Activated naive CD8-positive, alpha-beta T cell treated with anti-CD3 and anti-CD28 coated beads, Interleukin-2, amount 10 ng/mL, durations not matched to agents 7 days and 5 days (primary cell): Measurements from ENCODE around the gene SCP2. TPM values are rescaled to one million over a fixed set of nuclear protein-coding genes. Genes with fewer than 3 reads are reported as not detected.
"Not testable (repeated sequence)": the region's sequence is repeated elsewhere in the genome, so short reads cannot be mapped to it uniquely, and the experiment has no call there.

ENCODE experiments used
- ATAC-seq: fragments of 150-1000 bp; cut with Tn5 transposase; one replicate; pipeline ENCODE4 v1.10.0; 2021; ENCODE audit warnings: low read depth, moderate library complexity
- POLR2A ChIA-PET: fragments of 350-600 bp; sonication (Branson Sonifier 250); formaldehyde crosslinking; loops from one replicate; lab custom pipeline; 2021; ENCODE audit warnings: antibody characterized with exemption; lab: Charles Lee
- DNase-seq: peaks from one replicate; pipeline ENCODE4 v3.0.0; 2021
- H3K27ac Mint-ChIP-seq: one replicate; pipeline ENCODE4 v1.8.0; 2022; ENCODE audit warnings: mild to moderate bottlenecking, mixed read lengths
- H3K27me3 Mint-ChIP-seq: one replicate; pipeline ENCODE4 v1.8.0; 2022; ENCODE audit warnings: mild to moderate bottlenecking, moderate library complexity, mixed read lengths
- H3K36me3 Mint-ChIP-seq: one replicate; pipeline ENCODE4 v1.8.0; 2021; ENCODE audit warnings: mild to moderate bottlenecking, mixed read lengths
- H3K4me1 Mint-ChIP-seq: one replicate; pipeline ENCODE4 v1.8.0; 2021; ENCODE audit warnings: mixed read lengths
- H3K4me3 Mint-ChIP-seq: one replicate; pipeline ENCODE4 v1.8.0; 2022; ENCODE audit warnings: mild to moderate bottlenecking, moderate library complexity, mixed read lengths
- H3K9me3 Mint-ChIP-seq: one replicate; pipeline ENCODE4 v1.8.0; 2021; ENCODE audit warnings: mixed read lengths
- total RNA-seq, 2 experiments: library from RNA; stranded (reverse); gene quantifications; one replicate each; pipeline ENCODE4 v1.2.3, GENCODE V29; 2021

The SCP2 gene
- total RNA-seq, 2 experiments from 2014 or later, result 81.0 to 81.6 TPM

DNA sequence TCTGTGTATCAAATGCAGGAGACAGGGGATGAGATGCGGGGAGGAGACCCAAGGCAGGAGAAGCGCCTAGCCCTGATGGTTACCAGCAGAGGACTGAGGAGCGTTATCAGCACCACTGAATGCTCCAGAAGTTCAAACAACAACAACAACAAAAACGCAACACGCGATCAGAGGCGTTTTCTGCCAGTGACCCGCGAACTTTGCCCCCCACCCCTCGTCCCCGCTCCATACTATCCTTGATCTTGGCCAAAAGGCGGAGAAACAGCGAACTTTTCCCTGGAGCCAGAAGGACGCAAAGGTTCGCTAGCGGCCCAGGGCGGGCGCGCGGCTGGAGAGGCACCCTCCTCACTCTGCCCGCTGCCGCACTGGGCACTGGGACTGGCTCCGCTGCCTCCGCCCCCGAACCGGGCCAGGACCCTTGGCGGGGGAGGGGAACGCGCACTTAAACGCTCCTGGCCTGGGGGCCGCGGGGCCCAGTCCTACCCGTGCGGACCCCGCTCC, 6.2 kb upstream of the SCP2 start:
- DNase-seq, result no peak
- Mint-ChIP-seq H3K4me3 (peak overlapping the region; percentile 85), H3K9me3 (no peaks in the 10 kb centered on the region), H3K4me1 (peaks cover 17% of the 10 kb centered on the region), H3K27ac (no peak overlapping the region), H3K27me3 (peaks cover 3% of the 10 kb centered on the region), H3K36me3 (no peaks in the 10 kb centered on the region)
- POLR2A ChIA-PET, result interaction anchor here (1.0 to 1.3 kb wide), 2 partner anchors 78 to 93 kb away, joined by 4 to 5 read pairs; partner anchors contain the start of gene ZYG11A
- ATAC-seq, result no peak

DNA sequence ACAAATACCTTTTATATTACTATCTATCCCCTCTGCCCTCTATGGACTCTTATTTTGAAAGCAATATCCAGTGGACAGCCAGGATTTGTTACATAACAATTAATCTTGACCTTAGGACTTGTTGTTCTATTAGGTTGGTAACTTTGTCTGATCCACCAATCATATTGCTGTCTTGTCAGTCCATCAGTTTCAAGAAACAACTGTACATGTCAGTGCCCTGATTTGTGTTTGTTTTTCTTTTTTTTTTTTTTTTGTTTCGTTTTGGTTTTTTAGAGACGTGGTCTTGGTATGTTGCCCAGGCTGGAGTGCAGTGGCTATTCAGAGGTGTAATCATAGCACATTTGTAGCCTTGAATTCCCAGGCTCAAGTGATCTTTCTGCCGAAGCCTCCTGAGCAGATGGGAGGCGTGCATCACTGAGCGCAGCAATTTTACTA, 1.5 kb upstream of the SCP2 start:
- H3K4me1 Mint-ChIP-seq, result peaks cover 13% of the 10 kb centered on the region
- H3K9me3 Mint-ChIP-seq, result no peaks in the 10 kb centered on the region
- no peaks in the 10 kb centered on the region for H3K36me3 Mint-ChIP-seq
- ATAC-seq (no peak), DNase-seq (no peak)
- peaks cover 5% of the 10 kb centered on the region for H3K27me3 Mint-ChIP-seq
- no peak overlapping the region for H3K27ac Mint-ChIP-seq
- H3K4me3 Mint-ChIP-seq, result no peak overlapping the region
- POLR2A ChIA-PET, result no interaction called here

DNA sequence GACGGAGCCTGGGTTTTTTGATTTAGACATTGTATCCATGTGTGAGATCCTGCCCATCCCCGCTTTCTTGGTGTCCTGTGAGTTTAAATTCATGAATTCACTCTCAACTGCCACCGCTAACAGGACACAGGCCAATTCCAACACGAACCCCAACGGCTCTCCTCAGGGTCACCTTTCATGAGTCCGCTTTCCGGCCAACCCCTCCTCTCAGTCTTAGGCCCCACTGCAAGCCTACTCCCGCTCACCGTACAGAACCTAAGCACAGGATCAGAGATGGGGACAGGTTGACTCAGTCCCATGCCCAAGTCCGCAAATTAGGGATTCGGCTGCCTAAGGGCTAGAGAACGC, 238 bp upstream of the SCP2 start:
- Mint-ChIP-seq H3K27ac (peak overlapping the region; percentile 62), H3K9me3 (no peaks in the 10 kb centered on the region), H3K27me3 (peaks cover 5% of the 10 kb centered on the region), H3K36me3 (no peaks in the 10 kb centered on the region), H3K4me3 (peak overlapping the region; percentile 83), H3K4me1 (peaks cover 12% of the 10 kb centered on the region)
- POLR2A ChIA-PET, result no interaction called here
- ATAC-seq, result no peak
- DNase-seq, result no peak

GRCh38 chr1:52928015-52928404, 934 bp downstream of the SCP2 start:
- no peak for DNase-seq
- POLR2A ChIA-PET, result no interaction called here
- H3K27me3 Mint-ChIP-seq, result peaks cover 5% of the 10 kb centered on the region
- peak overlapping the region; percentile 83 for H3K4me3 Mint-ChIP-seq
- no peaks in the 10 kb centered on the region for H3K9me3 Mint-ChIP-seq
- peak overlapping the region; percentile 67 for H3K27ac Mint-ChIP-seq
- ATAC-seq, result peak; percentile 14
- H3K4me1 Mint-ChIP-seq, result peaks cover 12% of the 10 kb centered on the region
- H3K36me3 Mint-ChIP-seq, result no peaks in the 10 kb centered on the region

DNA sequence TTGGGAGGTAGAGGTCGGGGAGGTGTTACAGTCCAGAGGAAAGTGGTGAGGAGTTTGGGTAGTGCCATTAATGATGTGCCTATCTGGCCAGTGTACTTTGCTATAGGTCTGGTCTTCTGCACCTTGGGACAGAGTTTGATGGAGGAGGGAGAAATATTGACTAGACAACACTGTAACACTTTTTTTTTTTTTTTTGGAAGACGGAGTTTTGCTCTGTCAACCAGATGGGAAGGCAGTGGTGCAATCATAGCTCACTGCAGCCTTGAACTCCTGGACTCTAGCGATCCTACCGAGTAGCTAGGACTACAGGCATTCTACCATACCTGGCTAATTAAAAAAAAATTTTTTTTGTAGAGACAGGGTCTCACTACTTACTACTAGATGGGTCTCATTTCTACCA, 1.9 kb downstream of the SCP2 start:
- H3K9me3 Mint-ChIP-seq, result no peaks in the 10 kb centered on the region
- no peak overlapping the region for H3K4me3 Mint-ChIP-seq
- no peak for DNase-seq
- no peaks in the 10 kb centered on the region for H3K36me3 Mint-ChIP-seq
- H3K27me3 Mint-ChIP-seq, result peaks cover 5% of the 10 kb centered on the region
- H3K4me1 Mint-ChIP-seq, result peaks cover 12% of the 10 kb centered on the region
- no peak for ATAC-seq
- no peak overlapping the region for H3K27ac Mint-ChIP-seq
- POLR2A ChIA-PET, result no interaction called here

- no peak for DNase-seq
- no peak for ATAC-seq
- Mint-ChIP-seq H3K9me3 (no peaks in the 10 kb centered on the region), H3K27me3 (no peaks in the 10 kb centered on the region), H3K4me1 (no peaks in the 10 kb centered on the region), H3K4me3 (no peak overlapping the region), H3K36me3 (no peaks in the 10 kb centered on the region), H3K27ac (no peak overlapping the region)
- POLR2A ChIA-PET, result no interaction called here
These were observed 10.5 kb downstream of the SCP2 start for GRCh38 chr1:52937433-52938182.

- ATAC-seq (no peak), DNase-seq (no peak)
- no peaks in the 10 kb centered on the region for H3K4me1 Mint-ChIP-seq
- no peak overlapping the region for H3K27ac Mint-ChIP-seq
- H3K4me3 Mint-ChIP-seq, result no peak overlapping the region
- H3K9me3 Mint-ChIP-seq, result no peaks in the 10 kb centered on the region
- no peaks in the 10 kb centered on the region for H3K27me3 Mint-ChIP-seq
- POLR2A ChIA-PET, result no interaction called here
- no peaks in the 10 kb centered on the region for H3K36me3 Mint-ChIP-seq
These were observed 11.0 kb downstream of the SCP2 start for GRCh38 chr1:52938183-52938451.

DNA sequence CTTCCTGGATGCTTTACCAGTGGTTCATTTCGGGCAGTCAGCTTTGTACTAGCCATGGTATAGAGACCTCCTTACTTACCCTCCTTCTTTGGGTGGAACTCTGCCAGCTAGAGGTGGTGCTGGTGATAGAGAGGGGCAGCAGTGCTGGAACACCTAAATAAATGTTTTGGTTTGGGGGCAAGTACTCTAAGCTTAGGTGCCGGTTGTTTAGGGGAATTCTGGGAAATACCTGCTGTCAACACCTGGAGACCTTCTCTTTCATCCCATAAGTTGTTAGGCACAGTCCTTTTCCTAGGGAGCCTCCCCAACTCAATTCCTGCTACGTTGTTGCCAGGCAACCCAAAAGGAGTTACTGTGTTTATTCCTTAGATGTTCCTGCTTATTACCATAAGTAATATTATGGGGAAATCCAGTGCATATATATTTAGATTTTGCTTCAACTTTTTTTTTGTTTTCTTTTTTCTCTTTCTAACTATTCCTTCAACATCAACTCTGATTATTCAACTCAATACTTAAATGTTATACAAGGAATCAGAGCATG, 16.9 kb downstream of the SCP2 start:
- ATAC-seq (no peak), DNase-seq (no peak)
- Mint-ChIP-seq H3K4me1 (no peaks in the 10 kb centered on the region), H3K4me3 (no peak overlapping the region), H3K27ac (no peak overlapping the region), H3K27me3 (no peaks in the 10 kb centered on the region), H3K36me3 (no peaks in the 10 kb centered on the region), H3K9me3 (no peaks in the 10 kb centered on the region)
- POLR2A ChIA-PET, result no interaction called here

DNA sequence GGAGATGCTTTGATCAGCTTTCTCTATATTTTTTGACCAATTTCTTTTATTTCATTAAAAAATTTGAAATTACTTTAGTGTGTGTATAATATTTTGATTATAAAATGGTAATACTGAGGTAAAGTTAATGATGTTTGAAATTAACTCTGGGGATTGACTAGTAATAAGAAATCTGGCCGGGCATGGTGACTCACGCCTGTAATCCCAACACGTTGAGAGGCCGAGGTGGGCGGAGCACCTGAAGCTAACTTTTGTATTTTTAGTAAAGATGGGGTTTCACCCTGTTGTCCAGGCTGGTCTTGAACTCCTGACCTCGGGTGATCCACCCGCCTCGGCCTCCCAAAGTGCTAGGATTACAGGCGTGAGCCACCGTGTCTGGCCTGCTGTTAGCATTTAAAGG, 17.5 kb downstream of the SCP2 start:
- Mint-ChIP-seq H3K27me3 (no peaks in the 10 kb centered on the region), H3K36me3 (peaks cover 4% of the 10 kb centered on the region), H3K4me1 (no peaks in the 10 kb centered on the region), H3K4me3 (no peak overlapping the region), H3K27ac (no peak overlapping the region), H3K9me3 (no peaks in the 10 kb centered on the region)
- ATAC-seq, result no peak
- no peak for DNase-seq
- POLR2A ChIA-PET, result no interaction called here

GRCh38 chr1:52947490-52947889, 20.4 kb downstream of the SCP2 start:
- no peak overlapping the region for H3K4me3 Mint-ChIP-seq
- no peak for ATAC-seq
- H3K27ac Mint-ChIP-seq, result no peak overlapping the region

DNA sequence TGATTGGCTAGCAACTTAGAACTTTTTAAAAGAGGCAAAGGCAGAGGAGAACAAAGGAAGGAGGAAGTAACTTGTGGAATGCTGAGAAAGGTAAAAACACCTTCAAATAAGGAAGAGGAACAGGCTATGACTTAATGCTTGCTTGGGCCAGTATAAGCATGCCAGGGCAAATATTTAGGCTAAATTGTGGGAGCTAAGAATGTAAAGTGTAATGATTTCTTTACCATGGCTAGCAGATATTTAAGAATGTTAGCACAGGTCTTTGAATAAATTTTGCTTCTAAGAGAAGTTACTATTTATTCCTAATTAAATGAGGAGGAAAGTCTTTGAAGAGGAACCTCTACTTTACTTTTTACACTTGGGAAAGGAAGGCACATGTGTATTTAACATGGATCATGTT, 22.5 kb downstream of the SCP2 start:
- H3K4me1 Mint-ChIP-seq, H3K27me3 Mint-ChIP-seq, H3K4me3 Mint-ChIP-seq, ATAC-seq, H3K27ac Mint-ChIP-seq, H3K9me3 Mint-ChIP-seq, DNase-seq, POLR2A ChIA-PET: not testable (repeated sequence)
- peaks cover 10% of the 10 kb centered on the region for H3K36me3 Mint-ChIP-seq

More at GRCh38 chr1:52947490-52947889, 20.4 kb downstream of the SCP2 start:
- Mint-ChIP-seq H3K4me1 (no peaks in the 10 kb centered on the region), H3K27me3 (no peaks in the 10 kb centered on the region), H3K36me3 (peaks cover 7% of the 10 kb centered on the region), H3K9me3 (peaks cover 1% of the 10 kb centered on the region)
- no peak for DNase-seq
- POLR2A ChIA-PET, result interaction anchor here (0.7 to 1.0 kb wide), 2 partner anchors 12 to 249 kb away, joined by 3 to 4 read pairs; no protein-coding TSS in a partner anchor

DNA sequence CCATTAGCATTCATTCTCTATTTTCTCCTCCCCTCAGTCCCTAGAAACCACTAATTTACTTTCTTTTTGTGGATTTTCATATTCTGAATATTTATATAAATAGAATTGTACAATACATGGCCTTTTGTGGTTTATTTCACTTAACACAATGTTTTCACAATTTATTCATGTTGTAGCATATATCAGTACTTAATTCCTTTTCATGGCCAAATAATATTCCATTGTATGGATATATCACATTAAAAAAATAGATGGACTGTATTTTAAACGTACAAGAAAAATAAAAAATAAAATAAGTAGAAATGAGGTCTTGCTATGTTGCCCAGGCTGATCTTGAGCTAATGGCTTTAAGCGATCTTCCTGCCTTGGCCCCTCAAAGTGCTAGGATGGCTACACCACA, 25.0 kb downstream of the SCP2 start:
- DNase-seq (no peak), ATAC-seq (no peak)
- Mint-ChIP-seq H3K4me3 (no peak overlapping the region), H3K9me3 (peaks cover 2% of the 10 kb centered on the region), H3K36me3 (peaks cover 15% of the 10 kb centered on the region), H3K4me1 (peaks cover 2% of the 10 kb centered on the region), H3K27me3 (no peaks in the 10 kb centered on the region), H3K27ac (no peak overlapping the region)
- POLR2A ChIA-PET, result no interaction called here

GRCh38 chr1:52955129-52955970, 28.3 kb downstream of the SCP2 start:
- POLR2A ChIA-PET, result no interaction called here
- no peak for ATAC-seq
- peaks cover 2% of the 10 kb centered on the region for H3K4me1 Mint-ChIP-seq

More at GRCh38 chr1:52955129-52955970, 28.3 kb downstream of the SCP2 start:
- H3K9me3 Mint-ChIP-seq, result peaks cover 2% of the 10 kb centered on the region
- no peak overlapping the region for H3K4me3 Mint-ChIP-seq
- no peaks in the 10 kb centered on the region for H3K27me3 Mint-ChIP-seq
- H3K36me3 Mint-ChIP-seq, result peaks cover 9% of the 10 kb centered on the region
- no peak for DNase-seq
- no peak overlapping the region for H3K27ac Mint-ChIP-seq
